HG03108 (cell line): ENCODE measurements around the gene EHMT1.
"Not testable (repeated sequence)": the region's sequence is repeated elsewhere in the genome, so short reads cannot be mapped to it uniquely, and the experiment has no call there.

Experiments used
- ATAC-seq: cut with Tn5 transposase; IDR thresholded peaks from one replicate; pipeline ENCODE4 v1.9.1; 2021; ENCODE audit warnings: moderate library complexity; ENCODE audit not compliant: unreplicated experiment

EHMT1 gene

GRCh38 chr9:137757613-137758029 is 138.8 kb downstream of the EHMT1 start:
- ATAC-seq: peak; percentile 34

DNA sequence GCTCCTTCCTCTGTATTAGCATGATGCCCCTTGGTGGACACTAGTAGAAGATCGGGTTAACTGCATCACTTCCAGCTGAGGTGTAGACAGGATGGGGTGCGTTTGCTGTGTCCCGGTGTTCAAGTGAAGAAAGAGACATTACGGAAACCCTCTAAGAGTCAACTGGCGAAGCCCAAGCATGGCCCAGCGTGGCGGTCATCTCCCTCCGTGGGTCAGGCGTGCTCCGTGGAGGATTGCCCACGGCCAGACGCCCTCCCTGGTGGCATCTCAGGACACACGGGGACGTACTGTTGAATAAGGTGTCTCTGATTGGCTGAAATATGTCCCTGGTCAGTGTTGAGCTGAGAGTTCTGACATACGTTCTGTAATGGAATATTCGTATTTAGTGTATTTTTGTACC is 139.3 kb downstream of the EHMT1 start:
- ATAC-seq: no peak

- ATAC-seq: no peak
These were observed 140.3 kb downstream of the EHMT1 start for GRCh38 chr9:137759117-137759516.

DNA sequence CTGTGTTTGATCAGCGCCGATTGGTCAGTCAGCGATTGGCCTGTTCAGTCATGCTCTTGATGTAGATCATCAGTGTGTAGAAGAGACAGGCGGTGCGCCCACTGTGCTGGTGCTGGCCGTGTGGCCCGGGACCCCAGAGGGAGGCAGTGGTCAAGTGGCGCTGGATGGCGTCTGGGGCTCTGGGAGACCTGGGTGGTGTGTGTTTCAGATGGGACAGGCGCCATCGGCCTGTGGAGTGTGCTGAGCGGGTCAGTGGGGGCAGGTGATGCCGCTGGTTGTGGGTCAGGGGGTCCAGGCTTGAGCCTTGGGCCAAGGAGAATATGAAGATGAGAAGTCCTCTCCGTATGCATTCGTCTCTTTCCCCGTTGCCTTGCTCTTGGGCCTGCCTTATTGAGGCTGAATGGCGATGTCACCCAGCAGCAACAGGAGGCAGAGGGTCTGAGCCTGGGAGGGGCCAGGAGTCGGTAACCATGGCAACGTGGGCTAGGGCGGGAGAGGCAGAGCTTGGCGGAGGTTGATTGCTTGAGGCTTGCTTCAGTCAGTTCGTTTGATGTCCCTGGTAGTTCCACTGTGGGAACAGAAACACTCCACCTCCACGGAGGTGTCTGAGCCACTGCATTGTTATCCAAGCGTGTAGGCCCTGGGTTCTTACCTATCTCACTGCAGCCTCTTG is 141.0 kb downstream of the EHMT1 start:
- ATAC-seq: no peak

GRCh38 chr9:137760426-137760825 is 141.6 kb downstream of the EHMT1 start:
- no peak for ATAC-seq

GRCh38 chr9:137761032-137761431 is 142.2 kb downstream of the EHMT1 start:
- ATAC-seq: no peak

DNA sequence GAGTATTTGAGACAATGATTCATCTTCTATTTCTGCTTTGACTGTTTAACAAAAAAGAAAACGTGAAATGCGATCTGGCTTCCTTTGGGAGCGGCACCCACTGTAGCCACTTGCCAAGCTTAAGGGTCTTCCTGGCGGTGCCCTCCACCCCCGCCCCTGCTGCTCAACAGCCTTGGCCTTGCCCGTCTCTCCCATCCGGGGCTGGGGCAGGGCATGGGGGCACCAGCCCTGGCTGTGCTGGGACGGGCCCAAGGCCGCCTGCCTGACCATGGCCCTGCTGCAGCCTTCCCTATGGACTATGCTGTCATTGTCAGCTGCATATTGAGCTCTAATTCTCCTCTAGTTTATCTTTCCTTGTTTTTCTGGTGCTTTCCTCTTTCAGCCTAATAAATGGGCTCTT is 143.0 kb downstream of the EHMT1 start:
- ATAC-seq: no peak

DNA sequence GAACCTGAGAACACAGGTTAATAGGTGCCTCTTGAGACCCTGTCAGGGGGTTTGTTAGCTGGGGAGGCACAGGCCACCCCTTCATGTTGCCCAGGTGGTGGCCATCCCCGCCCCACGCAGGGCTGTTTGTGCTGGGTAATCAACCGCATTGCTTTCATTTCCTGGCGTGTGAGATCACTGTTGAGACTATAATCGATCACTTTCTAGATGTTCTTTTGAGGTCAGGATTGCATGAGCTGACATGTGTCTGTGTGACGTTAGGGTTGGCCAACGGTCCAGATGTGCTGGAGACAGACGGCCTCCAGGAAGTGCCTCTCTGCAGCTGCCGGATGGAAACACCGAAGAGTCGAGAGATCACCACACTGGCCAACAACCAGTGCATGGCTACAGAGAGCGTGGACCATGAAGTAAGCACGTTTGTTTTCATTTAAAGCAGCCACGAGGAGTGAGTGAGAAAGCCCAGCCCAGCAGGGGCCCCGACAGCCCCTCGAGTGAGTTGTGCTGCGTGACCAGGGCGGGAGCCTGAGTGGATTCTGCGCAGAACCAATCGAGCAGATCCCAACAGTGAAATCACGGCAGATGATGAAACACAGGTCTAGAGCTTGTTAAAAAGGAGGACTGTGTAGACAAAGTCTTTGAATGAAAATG is 143.7 kb downstream of the EHMT1 start:
- ATAC-seq: peak; percentile 54

GRCh38 chr9:137763271-137763955 is 144.6 kb downstream of the EHMT1 start:
- no peak for ATAC-seq

GRCh38 chr9:137764171-137764671 is 145.4 kb downstream of the EHMT1 start:
- ATAC-seq: no peak

DNA sequence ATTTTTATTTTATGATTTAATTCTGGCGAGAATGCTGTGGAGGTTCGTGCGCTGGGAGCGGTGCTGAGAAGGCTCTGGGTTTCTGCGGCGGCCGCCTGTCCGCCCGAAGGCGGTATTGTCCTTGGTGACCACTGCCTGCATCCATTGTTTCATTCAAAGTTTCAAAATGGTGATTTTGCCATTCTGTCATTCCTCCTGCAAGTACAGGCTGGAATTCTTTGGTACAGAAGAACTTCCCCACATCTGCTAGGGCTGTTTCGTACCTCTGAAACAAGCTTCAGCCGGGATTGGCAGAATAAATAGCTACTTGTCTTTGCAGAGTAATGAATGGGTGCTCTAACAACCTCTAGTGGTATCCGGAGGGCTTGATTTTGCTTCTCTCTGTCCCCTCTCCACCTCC is 146.2 kb downstream of the EHMT1 start:
- no peak for ATAC-seq

DNA sequence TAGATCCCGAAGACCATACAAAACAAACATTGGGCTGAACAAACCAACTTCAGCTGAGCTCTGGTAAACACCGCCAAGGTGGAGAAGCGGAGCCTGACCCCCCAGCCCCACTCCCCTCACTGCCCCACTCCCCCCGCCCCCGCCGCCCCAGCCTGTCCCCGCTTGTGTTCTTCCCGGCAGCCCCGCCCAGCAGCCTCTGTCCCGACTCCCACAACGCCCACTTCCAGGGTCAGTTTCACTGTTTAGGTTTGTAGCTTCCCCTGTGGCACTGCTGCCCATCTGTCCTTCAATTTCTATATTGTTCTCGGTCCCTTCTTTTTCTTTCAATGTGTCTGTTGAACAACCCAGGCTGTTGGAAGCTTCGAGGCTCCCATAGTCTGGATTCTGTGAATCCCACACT is 146.7 kb downstream of the EHMT1 start:
- ATAC-seq: no peak

- no peak for ATAC-seq
These were observed 152.8 kb downstream of the EHMT1 start for GRCh38 chr9:137771580-137771979.

- ATAC-seq: no peak
These were observed 153.6 kb downstream of the EHMT1 start for GRCh38 chr9:137772281-137772873.

DNA sequence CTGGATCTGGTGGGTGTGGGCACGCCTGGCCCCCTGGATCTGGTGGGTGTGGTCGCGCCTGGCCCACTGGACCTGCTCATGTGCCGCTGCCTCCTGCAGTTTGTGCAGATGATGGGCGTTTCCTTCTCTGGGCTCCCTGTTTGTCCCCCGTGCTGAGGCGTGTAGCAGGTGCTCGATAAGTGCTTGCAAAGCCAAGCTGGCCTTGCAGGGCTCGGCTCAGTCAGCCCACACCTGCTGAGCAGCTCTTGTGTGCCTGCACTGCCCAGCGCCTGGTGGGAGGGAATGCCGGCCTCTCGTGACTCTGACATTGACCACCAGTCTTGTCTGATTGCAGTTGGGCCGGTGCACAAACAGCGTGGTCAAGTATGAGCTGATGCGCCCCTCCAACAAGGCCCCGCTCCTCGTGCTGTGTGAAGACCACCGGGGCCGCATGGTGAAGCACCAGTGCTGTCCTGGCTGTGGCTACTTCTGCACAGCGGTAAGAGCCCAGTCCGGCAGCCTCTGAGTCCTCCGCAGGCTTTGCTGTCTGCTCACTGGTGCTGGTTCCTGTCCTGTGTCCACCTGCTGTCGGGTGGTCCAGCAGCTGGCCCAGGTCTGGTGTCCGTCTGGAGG is 156.1 kb downstream of the EHMT1 start:
- no peak for ATAC-seq

- ATAC-seq: no peak
These were observed 157.6 kb downstream of the EHMT1 start for GRCh38 chr9:137776306-137776995.

DNA sequence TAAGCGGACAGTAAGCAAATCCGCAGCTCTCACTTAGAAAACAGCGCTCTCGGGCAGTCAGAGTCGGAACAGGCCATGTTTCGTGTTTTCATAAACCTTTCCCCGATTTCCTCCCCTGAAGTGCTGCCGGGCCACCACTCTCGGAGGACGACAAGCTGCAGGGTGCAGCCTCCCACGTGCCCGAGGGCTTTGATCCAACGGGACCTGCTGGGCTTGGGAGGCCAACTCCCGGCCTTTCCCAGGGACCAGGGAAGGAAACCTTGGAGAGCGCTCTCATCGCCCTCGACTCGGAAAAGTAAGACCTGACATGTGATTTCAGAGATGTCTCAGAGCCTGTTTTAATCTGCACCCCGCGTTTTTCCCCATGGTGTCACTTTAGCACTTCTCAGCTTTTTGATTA is 159.0 kb downstream of the EHMT1 start:
- no peak for ATAC-seq

DNA sequence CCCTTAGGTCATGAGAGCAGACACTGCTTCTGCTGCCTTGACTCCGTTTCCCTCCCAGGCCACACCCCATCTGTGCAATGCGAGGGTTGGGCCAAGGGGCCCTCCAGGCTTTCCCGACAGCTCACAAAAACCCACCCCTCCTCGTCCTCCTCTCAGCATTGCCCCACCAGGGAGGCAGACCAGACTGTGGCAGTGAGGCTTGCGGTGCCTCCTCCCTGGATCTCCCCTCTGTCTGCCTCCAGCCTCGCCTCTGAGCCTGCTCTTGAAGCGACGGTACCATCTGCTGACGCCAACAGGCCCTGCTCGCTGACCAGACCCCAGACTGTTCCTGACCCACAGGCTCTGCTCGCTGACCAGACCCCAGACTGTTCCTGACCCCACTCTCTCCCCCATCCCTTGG is 159.5 kb downstream of the EHMT1 start:
- ATAC-seq: no peak

DNA sequence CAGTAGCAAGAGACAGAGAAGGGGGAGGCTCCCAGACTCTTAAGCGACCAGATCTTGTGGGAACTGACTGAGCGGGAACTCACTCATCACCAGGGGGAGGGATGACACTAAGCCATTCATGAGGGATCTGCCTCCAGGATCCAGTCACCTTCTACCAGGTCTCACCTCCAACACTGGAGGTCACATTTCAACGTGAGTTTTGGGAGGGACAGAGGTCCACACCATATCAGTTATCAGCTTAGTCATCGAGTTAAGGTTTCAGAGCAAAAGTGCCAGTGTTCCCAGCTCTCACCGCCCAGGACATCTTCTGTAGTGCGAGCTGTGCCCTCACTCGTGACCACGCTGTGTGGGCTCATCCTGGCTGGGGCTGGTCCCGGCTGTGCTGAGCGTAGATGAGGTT is 160.1 kb downstream of the EHMT1 start:
- ATAC-seq: no peak

DNA sequence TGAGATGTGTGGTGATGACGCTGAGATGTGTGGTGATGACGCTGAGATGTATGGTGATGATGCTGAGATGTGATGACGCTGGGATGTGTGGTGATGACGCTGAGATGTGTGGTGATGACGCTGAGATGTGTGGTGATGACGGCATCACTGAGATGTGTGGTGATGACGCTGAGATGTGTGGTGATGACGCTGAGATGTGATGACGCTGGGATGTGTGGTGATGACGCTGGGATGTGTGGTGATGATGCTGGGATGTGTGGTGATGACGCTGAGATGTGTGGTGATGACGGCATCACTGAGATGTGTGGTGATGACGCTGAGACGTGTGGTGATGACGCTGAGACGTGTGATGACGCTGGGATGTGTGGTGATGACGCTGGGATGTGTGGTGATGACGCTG is 161.2 kb downstream of the EHMT1 start:
- ATAC-seq: not testable (repeated sequence)
